ENCODE results near the gene ZNF750. TPM values are rescaled to one million over a fixed set of nuclear protein-coding genes. Genes with fewer than 3 reads are reported as not detected.

Gene ZNF750
- total and polyA plus RNA-seq, 8 donors, result 0.38 to 3.4 (median 0.68) TPM

DNA sequence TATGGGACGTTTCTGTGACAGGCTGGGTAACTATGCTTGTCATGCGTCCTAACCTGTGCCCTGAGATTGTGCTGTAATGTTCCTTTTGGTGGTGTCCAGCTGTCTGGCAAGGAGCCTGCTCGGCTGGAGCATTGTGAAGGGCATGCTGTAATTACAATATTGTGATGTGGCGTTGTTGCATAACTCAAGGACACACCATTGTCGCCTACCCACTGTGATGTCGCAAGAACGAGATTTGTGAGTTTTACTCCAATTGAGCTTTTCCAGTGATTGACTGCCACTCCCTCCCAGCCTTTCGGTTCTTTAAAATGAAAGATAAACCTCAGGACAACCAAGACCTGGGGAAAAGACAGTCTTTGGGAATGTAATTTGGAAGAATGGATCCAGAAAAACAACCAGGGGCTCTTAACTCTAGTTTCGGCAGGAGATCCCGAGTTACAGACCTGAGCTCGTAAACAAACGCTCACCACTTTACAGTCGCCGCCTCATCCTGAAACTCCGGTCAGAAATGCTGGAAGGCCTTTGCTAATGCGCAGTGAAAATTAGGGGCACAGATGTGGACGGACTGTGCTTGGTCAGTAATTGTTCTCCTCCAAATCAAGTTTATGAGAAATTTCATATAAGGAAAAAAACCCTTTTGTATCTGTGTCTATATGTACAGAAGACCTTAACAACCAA is 1.3 kb downstream of the ZNF750 start:
- H3K4me3 ChIP-seq, result peak overlapping the region; percentile 6 to 10
- H3K9me3 ChIP-seq, result no peaks in the 10 kb centered on the region
- DNase-seq, result peak in 3 of 4 donors; percentile 58 to 83 (median 79)
- no peaks in the 10 kb centered on the region for H3K27me3 ChIP-seq
- H3K4me1 ChIP-seq, result peaks cover 7 to 25% of the 10 kb centered on the region in 2 donors
- ATAC-seq, result peak; percentile 78
- intact Hi-C loops (cut with DNase I), result no loop called here
- peaks cover 0 to 7% of the 10 kb centered on the region in 2 donors for H3K36me3 ChIP-seq
- peak overlapping the region; percentile 49 to 54 for H3K27ac ChIP-seq
- TF ChIP-seq, protein P1, sequence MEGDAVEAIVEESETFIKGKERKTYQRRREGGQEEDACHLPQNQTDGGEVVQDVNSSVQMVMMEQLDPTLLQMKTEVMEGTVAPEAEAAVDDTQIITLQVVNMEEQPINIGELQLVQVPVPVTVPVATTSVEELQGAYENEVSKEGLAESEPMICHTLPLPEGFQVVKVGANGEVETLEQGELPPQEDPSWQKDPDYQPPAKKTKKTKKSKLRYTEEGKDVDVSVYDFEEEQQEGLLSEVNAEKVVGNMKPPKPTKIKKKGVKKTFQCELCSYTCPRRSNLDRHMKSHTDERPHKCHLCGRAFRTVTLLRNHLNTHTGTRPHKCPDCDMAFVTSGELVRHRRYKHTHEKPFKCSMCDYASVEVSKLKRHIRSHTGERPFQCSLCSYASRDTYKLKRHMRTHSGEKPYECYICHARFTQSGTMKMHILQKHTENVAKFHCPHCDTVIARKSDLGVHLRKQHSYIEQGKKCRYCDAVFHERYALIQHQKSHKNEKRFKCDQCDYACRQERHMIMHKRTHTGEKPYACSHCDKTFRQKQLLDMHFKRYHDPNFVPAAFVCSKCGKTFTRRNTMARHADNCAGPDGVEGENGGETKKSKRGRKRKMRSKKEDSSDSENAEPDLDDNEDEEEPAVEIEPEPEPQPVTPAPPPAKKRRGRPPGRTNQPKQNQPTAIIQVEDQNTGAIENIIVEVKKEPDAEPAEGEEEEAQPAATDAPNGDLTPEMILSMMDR (IDR thresholded peaks at IDR 0.05), result no peak

DNA sequence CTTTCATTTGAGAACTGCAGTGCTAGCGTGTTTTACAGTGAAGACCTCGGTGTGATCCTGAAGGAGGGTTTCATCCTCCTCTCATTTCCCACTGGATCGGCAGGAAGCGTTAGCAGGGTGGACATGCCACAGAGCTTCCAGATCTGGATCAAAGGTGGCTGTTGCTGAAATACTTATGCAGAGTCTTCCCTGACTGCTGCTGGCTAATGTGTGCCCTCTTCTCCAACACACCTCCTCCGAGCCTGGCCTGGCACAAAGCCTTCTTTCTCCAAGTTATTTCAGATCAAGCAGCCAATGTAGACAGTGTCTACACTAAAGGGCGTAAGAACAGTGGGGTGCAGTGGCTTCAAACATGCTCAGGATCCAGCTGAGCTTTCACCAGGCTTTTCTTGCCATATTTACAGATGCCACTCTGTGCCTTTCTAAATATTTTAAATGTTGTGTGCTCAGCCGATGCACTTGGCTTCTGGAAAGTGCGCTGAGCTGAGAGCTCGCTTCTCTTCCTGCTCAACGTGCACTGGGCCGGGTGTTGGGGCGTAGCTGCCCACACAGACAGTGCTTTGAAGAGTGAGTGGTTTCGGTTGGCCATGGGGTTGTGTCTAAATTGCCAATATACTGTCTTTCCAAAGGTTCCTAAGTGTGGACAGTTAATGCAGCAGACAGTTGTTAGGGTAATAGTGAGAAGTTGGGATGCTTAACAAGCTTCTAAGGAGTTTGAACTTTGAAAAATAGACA is 2.1 kb downstream of the ZNF750 start:
- H3K4me1 ChIP-seq, result peaks cover 7 to 25% of the 10 kb centered on the region in 2 donors
- H3K9me3 ChIP-seq, result no peaks in the 10 kb centered on the region
- peak overlapping the region; percentile 49 to 54 for H3K27ac ChIP-seq
- H3K27me3 ChIP-seq, result no peaks in the 10 kb centered on the region
- DNase-seq (no peak), ATAC-seq (peak; percentile 63)
- TF ChIP-seq, protein P1 (IDR thresholded peaks at IDR 0.05), result no peak
- intact Hi-C loops (cut with DNase I), result no loop called here
- H3K36me3 ChIP-seq, result peaks cover 0 to 8% of the 10 kb centered on the region in 2 donors
- no peak overlapping the region for H3K4me3 ChIP-seq

DNA sequence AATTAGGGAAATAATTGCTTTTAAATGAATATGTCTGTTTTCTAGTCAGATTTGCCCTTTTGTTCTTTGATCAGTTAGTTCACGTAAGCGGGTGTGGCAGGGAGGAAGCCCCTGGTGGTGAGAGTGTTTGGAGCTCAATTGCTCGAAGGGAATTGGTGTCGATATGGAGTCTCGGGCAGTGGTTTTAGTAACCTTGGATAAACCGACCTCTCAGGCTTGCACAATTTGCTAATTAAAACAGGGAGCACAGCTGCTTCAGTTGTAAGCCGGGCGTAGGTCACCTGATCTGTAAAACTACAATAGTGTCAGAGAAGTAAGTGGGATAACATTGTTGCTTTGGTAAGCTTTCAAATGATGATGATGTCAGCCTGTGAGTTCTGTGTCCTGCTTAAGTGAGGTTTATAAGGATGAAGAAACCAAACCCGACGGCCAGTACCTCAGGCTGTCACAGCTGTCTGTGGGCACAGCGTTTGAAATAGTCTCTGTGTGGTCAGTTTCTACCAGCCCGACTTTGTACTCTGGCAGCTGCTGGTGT is 2.9 kb downstream of the ZNF750 start:
- no peak for ATAC-seq
- Histone ChIP-seq H3K9me3 (no peaks in the 10 kb centered on the region), H3K36me3 (peaks cover 0 to 13% of the 10 kb centered on the region in 2 donors), H3K4me1 (peaks cover 7 to 25% of the 10 kb centered on the region in 2 donors), H3K27me3 (no peaks in the 10 kb centered on the region), H3K27ac (peak overlapping the region in 1 of 2 donors; percentile 54), H3K4me3 (no peak overlapping the region)
- TF ChIP-seq, protein P1 (IDR thresholded peaks at IDR 0.05), result no peak
- DNase-seq, result no peak
- intact Hi-C loops (cut with DNase I), result no loop called here

DNA sequence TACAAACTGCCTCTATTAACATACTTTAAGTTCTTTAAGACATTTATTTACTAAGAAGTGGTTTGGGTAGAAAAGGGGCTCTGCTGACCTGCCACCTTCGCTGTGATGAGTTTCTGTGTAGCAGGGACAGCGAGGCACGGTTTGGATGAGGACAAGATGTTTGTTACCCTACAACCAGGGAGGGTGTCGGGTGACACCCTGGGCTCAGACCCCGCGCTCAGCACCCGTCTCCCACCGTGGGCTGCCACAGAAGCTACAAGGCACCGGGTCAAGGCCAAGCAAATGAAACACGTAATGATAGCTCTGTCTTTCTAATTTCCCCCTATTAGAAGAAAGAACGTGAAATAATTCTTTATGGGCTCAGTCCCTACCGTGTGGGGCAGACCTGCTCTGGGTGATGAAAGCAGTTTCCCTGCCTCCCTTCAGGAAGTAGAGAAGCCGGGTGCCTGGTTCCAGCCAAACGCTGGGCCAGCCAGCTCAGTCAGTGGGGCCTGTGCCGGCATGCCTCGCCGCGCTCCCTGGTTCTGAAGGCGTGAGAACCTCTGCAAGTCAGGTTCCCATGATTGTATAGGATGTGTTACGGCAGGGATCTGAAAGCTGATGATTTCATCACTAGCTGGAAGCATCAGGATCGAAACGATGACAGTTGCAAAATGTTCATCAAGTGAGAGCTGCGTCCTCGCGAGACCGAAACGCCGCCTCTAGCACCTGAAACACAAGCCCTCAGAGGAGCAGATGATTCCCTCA is 3.9 kb downstream of the ZNF750 start:
- no peaks in the 10 kb centered on the region for H3K27me3 ChIP-seq
- no peak for ATAC-seq
- TF ChIP-seq, protein P1 (IDR thresholded peaks at IDR 0.05), result no peak
- H3K27ac ChIP-seq, result no peak overlapping the region
- H3K9me3 ChIP-seq, result no peaks in the 10 kb centered on the region
- H3K36me3 ChIP-seq, result peaks cover 0 to 19% of the 10 kb centered on the region in 2 donors
- DNase-seq, result no peak
- no peak overlapping the region for H3K4me3 ChIP-seq
- intact Hi-C loops (cut with DNase I), result no loop called here
- peaks cover 7 to 25% of the 10 kb centered on the region in 2 donors for H3K4me1 ChIP-seq

Data from left lung (tissue), 10 donors.